ENCODE results near the gene SYMPK. TPM values are rescaled to one million over a fixed set of nuclear protein-coding genes. Genes with fewer than 3 reads are reported as not detected.

Gene SYMPK
- total RNA-seq, 1 experiment from 2014 or later: 47.7 TPM

DNA sequence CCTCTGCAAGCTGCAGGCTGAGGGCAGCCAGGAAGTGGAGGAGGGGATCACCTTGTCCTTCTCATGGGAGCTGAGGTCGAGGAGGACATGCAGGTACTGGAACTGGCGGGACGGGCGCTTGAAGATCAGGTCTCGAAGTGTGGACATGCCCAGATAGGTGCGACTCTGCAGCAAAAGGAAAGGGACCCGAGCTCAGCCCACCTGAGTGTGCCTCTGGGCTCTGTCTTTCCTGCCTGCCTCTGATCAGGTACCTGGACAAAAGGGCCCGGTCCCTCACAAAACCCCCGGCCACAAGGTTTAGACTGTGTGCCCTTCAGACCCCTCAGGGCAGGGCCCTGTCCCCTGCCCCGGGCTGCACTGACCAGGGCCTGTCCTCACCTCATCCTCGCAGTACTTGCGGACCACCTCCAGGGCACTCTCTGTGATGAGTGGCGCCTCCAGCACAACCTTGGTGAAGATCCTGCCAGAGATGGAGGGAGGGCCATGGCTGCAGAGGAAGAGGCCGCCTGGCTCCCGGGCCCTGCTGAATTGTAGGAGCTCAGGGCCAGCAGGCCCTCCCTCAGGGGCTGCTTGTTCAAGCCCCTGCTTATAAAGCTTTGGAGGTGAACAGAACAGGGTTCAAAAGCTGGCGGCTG lies 35.4 kb downstream of the SYMPK start:
- in situ Hi-C loops (cut with HindIII; ENCODE audit: low pct_unique_long_range_greater_than_20kb, low sequenced_read_pairs): no loop called here

DNA sequence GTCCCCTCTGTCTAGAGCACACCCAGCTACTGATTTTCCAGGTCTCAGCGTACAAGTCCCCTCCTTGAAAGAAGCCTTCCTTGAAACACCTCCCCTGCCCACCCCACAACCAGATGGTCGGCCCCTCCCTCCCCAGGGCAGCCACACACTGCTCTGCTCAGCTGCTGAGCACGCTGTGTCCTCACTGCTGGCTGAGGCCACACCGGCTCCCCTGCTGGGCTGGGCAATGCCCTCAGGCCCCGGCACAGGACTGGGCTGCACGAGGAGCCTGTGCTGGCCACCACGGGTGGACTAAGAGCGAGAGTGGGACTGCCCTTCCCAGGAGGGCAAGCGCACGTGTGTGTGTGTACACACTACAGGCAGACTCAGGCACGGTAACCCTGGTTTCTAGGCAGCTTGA lies 36.0 kb downstream of the SYMPK start:
- TF ChIP-seq POLR2AphosphoS5 (IDR thresholded peaks at IDR 0.05; ENCODE audit: low read depth, low read length): no peak
- TF ChIP-seq TCF7L2 (IDR thresholded peaks at IDR 0.05; ENCODE audit: low read depth, low read length): no peak
- no peak for TF ChIP-seq SIN3A (IDR thresholded peaks at IDR 0.05; ENCODE audit: borderline replicate concordance, insufficient read depth, low read depth, low read length)
- TF ChIP-seq, protein P1, sequence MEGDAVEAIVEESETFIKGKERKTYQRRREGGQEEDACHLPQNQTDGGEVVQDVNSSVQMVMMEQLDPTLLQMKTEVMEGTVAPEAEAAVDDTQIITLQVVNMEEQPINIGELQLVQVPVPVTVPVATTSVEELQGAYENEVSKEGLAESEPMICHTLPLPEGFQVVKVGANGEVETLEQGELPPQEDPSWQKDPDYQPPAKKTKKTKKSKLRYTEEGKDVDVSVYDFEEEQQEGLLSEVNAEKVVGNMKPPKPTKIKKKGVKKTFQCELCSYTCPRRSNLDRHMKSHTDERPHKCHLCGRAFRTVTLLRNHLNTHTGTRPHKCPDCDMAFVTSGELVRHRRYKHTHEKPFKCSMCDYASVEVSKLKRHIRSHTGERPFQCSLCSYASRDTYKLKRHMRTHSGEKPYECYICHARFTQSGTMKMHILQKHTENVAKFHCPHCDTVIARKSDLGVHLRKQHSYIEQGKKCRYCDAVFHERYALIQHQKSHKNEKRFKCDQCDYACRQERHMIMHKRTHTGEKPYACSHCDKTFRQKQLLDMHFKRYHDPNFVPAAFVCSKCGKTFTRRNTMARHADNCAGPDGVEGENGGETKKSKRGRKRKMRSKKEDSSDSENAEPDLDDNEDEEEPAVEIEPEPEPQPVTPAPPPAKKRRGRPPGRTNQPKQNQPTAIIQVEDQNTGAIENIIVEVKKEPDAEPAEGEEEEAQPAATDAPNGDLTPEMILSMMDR (IDR thresholded peaks at IDR 0.05): no peak
- TF ChIP-seq, protein P2, sequence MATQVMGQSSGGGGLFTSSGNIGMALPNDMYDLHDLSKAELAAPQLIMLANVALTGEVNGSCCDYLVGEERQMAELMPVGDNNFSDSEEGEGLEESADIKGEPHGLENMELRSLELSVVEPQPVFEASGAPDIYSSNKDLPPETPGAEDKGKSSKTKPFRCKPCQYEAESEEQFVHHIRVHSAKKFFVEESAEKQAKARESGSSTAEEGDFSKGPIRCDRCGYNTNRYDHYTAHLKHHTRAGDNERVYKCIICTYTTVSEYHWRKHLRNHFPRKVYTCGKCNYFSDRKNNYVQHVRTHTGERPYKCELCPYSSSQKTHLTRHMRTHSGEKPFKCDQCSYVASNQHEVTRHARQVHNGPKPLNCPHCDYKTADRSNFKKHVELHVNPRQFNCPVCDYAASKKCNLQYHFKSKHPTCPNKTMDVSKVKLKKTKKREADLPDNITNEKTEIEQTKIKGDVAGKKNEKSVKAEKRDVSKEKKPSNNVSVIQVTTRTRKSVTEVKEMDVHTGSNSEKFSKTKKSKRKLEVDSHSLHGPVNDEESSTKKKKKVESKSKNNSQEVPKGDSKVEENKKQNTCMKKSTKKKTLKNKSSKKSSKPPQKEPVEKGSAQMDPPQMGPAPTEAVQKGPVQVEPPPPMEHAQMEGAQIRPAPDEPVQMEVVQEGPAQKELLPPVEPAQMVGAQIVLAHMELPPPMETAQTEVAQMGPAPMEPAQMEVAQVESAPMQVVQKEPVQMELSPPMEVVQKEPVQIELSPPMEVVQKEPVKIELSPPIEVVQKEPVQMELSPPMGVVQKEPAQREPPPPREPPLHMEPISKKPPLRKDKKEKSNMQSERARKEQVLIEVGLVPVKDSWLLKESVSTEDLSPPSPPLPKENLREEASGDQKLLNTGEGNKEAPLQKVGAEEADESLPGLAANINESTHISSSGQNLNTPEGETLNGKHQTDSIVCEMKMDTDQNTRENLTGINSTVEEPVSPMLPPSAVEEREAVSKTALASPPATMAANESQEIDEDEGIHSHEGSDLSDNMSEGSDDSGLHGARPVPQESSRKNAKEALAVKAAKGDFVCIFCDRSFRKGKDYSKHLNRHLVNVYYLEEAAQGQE (IDR thresholded peaks at IDR 0.05; ENCODE audit: insufficient read depth in 1 of 2, low read depth in 2 of 2, low read length in 1 of 2): no peak
- no peak for DNase-seq (ENCODE audit: low read depth, low spot score)
- Histone ChIP-seq H3K4me3 (ENCODE audit: low read depth in 2 of 2, low read length in 2 of 2) (no peak overlapping the region), H3K27me3 (ENCODE audit: control insufficient read depth, insufficient read depth, low read length) (no peaks in the 10 kb centered on the region), H3K27ac (ENCODE audit: low read length) (no peak overlapping the region), H3K9me3 (ENCODE audit: control insufficient read depth, insufficient read depth, low read depth, low read length) (no peaks in the 10 kb centered on the region), H3K36me3 (ENCODE audit: control insufficient read depth, insufficient read depth, low read length) (no peaks in the 10 kb centered on the region), H3K4me1 (ENCODE audit: control insufficient read depth, insufficient read depth, low read length) (no peaks in the 10 kb centered on the region; the same call in 1 of the 2 replicates)
- in situ Hi-C loops (cut with HindIII; ENCODE audit: low pct_unique_long_range_greater_than_20kb, low sequenced_read_pairs): no loop called here
- no peak for ATAC-seq
- CTCF ChIA-PET: no interaction called here
- no TSS peak for BruUV-seq (replicated peaks)
- intact Hi-C loops (cut with micrococcal nuclease; ENCODE audit: unreplicated experiment): no loop called here
- POLR2A ChIA-PET: no interaction called here

More for the DNA sequence above, 35.4 kb downstream of the SYMPK start:
- intact Hi-C loops (cut with micrococcal nuclease; ENCODE audit: unreplicated experiment): no loop called here
- no TSS peak for BruUV-seq (replicated peaks)
- POLR2A ChIA-PET: no interaction called here
- CTCF ChIA-PET: interaction anchor here (0.6 kb wide), 1 partner anchor 78 kb away, joined by 5 read pairs; no protein-coding TSS in a partner anchor
- ATAC-seq (no peak), DNase-seq (ENCODE audit: low read depth, low spot score) (no peak)
- H3K27ac ChIP-seq (ENCODE audit: low read length): no peak overlapping the region
- no peak for TF ChIP-seq POLR2AphosphoS5 (IDR thresholded peaks at IDR 0.05; ENCODE audit: low read depth, low read length)
- H3K4me3 ChIP-seq (ENCODE audit: low read depth in 2 of 2, low read length in 2 of 2): no peak overlapping the region
- no peaks in the 10 kb centered on the region; the same call in 1 of the 2 replicates for H3K4me1 ChIP-seq (ENCODE audit: control insufficient read depth, insufficient read depth, low read length)
- H3K27me3 ChIP-seq (ENCODE audit: control insufficient read depth, insufficient read depth, low read length): no peaks in the 10 kb centered on the region
- H3K36me3 ChIP-seq (ENCODE audit: control insufficient read depth, insufficient read depth, low read length): no peaks in the 10 kb centered on the region
- no peaks in the 10 kb centered on the region for H3K9me3 ChIP-seq (ENCODE audit: control insufficient read depth, insufficient read depth, low read depth, low read length)

Measured in Panc1 (cell line).